Measurements from ENCODE around the gene PCSK4.

Gene PCSK4

GRCh38 chr19:1445932-1446712 is 44.0 kb downstream of the PCSK4 start:
- Histone ChIP-seq H3K79me2 (ENCODE audit: control insufficient read depth, low read length) (peaks cover 5% of the 10 kb centered on the region), H3K9me3 (ENCODE audit: control insufficient read depth, insufficient read depth, low read length) (no peaks in the 10 kb centered on the region), H3K4me2 (ENCODE audit: low read length) (no peak overlapping the region), H3K36me3 (ENCODE audit: control insufficient read depth, low read length) (peaks cover 17% of the 10 kb centered on the region), H3K9me2 (replicated peaks; ENCODE audit: control insufficient read depth, low read length) (no peaks in the 10 kb centered on the region), H3K27me3 (ENCODE audit: control insufficient read depth, low read length) (peaks cover 37% of the 10 kb centered on the region), H3F3A (ENCODE audit: control insufficient read depth, insufficient read depth) (peaks cover 36% of the 10 kb centered on the region), H3K4me1 (ENCODE audit: control insufficient read depth, low read length) (peaks cover 52% of the 10 kb centered on the region), H3K27ac (ENCODE audit: low read depth, low read length) (no peak overlapping the region), H4K20me1 (ENCODE audit: control insufficient read depth, insufficient read depth, low read depth, low read length) (peaks cover 10% of the 10 kb centered on the region; the same call in 1 of the 2 replicates), H3K4me3 (ENCODE audit: low read length) (no peak overlapping the region)
- no peak for TF ChIP-seq EZH2phosphoT487 (IDR thresholded peaks at IDR 0.05; ENCODE audit: borderline replicate concordance, low read length)
- TF ChIP-seq, protein P1, sequence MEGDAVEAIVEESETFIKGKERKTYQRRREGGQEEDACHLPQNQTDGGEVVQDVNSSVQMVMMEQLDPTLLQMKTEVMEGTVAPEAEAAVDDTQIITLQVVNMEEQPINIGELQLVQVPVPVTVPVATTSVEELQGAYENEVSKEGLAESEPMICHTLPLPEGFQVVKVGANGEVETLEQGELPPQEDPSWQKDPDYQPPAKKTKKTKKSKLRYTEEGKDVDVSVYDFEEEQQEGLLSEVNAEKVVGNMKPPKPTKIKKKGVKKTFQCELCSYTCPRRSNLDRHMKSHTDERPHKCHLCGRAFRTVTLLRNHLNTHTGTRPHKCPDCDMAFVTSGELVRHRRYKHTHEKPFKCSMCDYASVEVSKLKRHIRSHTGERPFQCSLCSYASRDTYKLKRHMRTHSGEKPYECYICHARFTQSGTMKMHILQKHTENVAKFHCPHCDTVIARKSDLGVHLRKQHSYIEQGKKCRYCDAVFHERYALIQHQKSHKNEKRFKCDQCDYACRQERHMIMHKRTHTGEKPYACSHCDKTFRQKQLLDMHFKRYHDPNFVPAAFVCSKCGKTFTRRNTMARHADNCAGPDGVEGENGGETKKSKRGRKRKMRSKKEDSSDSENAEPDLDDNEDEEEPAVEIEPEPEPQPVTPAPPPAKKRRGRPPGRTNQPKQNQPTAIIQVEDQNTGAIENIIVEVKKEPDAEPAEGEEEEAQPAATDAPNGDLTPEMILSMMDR (IDR thresholded peaks at IDR 0.05; ENCODE audit: low read depth, low read length, poor library complexity, severe bottlenecking): no peak

GRCh38 chr19:1445185-1445931 is 44.8 kb downstream of the PCSK4 start:
- H3K9me2 ChIP-seq (replicated peaks; ENCODE audit: control insufficient read depth, low read length): no peaks in the 10 kb centered on the region
- peaks cover 29% of the 10 kb centered on the region for H3K27me3 ChIP-seq (ENCODE audit: control insufficient read depth, low read length)
- peak overlapping the region; percentile 53 for H3K27ac ChIP-seq (ENCODE audit: low read depth, low read length)
- H3K9me3 ChIP-seq (ENCODE audit: control insufficient read depth, insufficient read depth, low read length): no peaks in the 10 kb centered on the region
- H3K79me2 ChIP-seq (ENCODE audit: control insufficient read depth, low read length): peaks cover 13% of the 10 kb centered on the region
- TF ChIP-seq EZH2phosphoT487 (IDR thresholded peaks at IDR 0.05; ENCODE audit: borderline replicate concordance, low read length): no peak
- TF ChIP-seq, protein P1 (IDR thresholded peaks at IDR 0.05; ENCODE audit: low read depth, low read length, poor library complexity, severe bottlenecking): peak; percentile 87
- peaks cover 25% of the 10 kb centered on the region for H3K36me3 ChIP-seq (ENCODE audit: control insufficient read depth, low read length)
- H3F3A ChIP-seq (ENCODE audit: control insufficient read depth, insufficient read depth): peaks cover 43% of the 10 kb centered on the region
- H3K4me3 ChIP-seq (ENCODE audit: low read length): peak overlapping the region; percentile 71
- H3K4me1 ChIP-seq (ENCODE audit: control insufficient read depth, low read length): peaks cover 58% of the 10 kb centered on the region
- H3K4me2 ChIP-seq (ENCODE audit: low read length): peak overlapping the region; percentile 84
- H4K20me1 ChIP-seq (ENCODE audit: control insufficient read depth, insufficient read depth, low read depth, low read length): peaks cover 12% of the 10 kb centered on the region; the same call in 1 of the 2 replicates

DNA sequence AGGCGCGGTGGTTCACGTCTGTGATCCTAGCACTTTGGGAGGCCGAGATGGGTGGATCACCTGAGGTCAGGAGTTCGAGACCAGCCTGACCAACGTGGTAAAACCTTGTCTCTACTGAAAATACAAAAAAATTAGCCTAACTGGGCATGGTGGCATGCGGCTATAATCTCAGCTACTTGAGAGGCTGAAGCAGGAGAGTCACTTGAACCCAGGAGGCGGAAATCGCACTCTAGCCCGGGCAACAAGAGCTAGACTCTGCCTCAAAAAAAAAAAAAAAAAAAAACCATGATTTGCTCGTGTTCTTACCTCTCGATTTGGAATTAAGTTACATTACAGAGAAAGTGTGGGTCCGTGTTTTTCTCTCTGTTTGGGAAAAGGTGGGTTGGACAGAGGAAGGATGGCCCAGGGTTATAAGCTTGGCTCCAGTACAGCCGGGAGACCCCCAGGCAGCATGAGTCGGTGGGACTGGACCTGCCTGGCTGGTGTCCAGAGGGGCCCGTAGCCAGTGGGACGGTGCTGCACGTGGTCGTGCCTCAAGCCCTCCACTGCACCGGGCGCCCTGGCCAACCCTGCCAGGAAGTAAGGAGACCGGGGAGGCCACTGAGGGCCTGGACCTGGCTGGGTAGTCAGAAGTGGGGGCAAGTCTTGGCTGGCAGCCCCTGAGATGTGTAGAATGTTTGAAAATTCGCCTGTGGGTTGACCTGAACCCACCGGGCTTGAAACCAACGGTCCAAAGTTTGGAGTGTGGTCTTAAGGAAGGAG is 48.3 kb downstream of the PCSK4 start:
- H3F3A ChIP-seq (ENCODE audit: control insufficient read depth, insufficient read depth): peaks cover 63% of the 10 kb centered on the region
- H3K4me2 ChIP-seq (ENCODE audit: low read length): peak overlapping the region; percentile 9; the same call in 1 of the 2 replicates
- peaks cover 46% of the 10 kb centered on the region for H3K36me3 ChIP-seq (ENCODE audit: control insufficient read depth, low read length)
- H3K79me2 ChIP-seq (ENCODE audit: control insufficient read depth, low read length): peaks cover 35% of the 10 kb centered on the region
- no peak overlapping the region for H3K4me3 ChIP-seq (ENCODE audit: low read length)
- peaks cover 22% of the 10 kb centered on the region for H4K20me1 ChIP-seq (ENCODE audit: control insufficient read depth, insufficient read depth, low read depth, low read length)
- H3K9me3 ChIP-seq (ENCODE audit: control insufficient read depth, insufficient read depth, low read length): no peaks in the 10 kb centered on the region
- no peak for TF ChIP-seq EZH2phosphoT487 (IDR thresholded peaks at IDR 0.05; ENCODE audit: borderline replicate concordance, low read length)
- TF ChIP-seq, protein P1 (IDR thresholded peaks at IDR 0.05; ENCODE audit: low read depth, low read length, poor library complexity, severe bottlenecking): no peak
- no peak overlapping the region for H3K27ac ChIP-seq (ENCODE audit: low read depth, low read length)
- H3K27me3 ChIP-seq (ENCODE audit: control insufficient read depth, low read length): peaks cover 4% of the 10 kb centered on the region
- H3K4me1 ChIP-seq (ENCODE audit: control insufficient read depth, low read length): peaks cover 71% of the 10 kb centered on the region
- no peaks in the 10 kb centered on the region for H3K9me2 ChIP-seq (replicated peaks; ENCODE audit: control insufficient read depth, low read length)

Data from DOHH2 (cell line).